Panc1 (cell line): Measurements from ENCODE around the gene GGT5. TPM values are rescaled to one million over a fixed set of nuclear protein-coding genes. Genes with fewer than 3 reads are reported as not detected.
A peak's percentile ranks its signal among the peaks of the same experiment; 100 is the strongest.

Experiments used
- ATAC-seq: fragments of 200-7000 bp; cut with Tn5 transposase; 2 replicates; pipeline ENCODE4 v1.9.1; 2020; ENCODE audit warnings: mild to moderate bottlenecking, moderate library complexity
- BruUV-seq: library from RNA; stranded (reverse); fragments of 400-500 nt; replicated peaks from 2 replicates; lab custom pipeline; 2021; lab: Mats Ljungman, UMichigan
- CTCF ChIA-PET: fragments of 300-600 bp; sonication (Branson Sonifier 250); formaldehyde crosslinking; loops from one replicate; lab custom pipeline; 2022; ENCODE audit warnings: antibody characterized with exemption; lab: Charles Lee
- POLR2A ChIA-PET: fragments of 300-600 bp; sonication (Branson Sonifier 250); formaldehyde crosslinking; loops from one replicate; lab custom pipeline; 2022; ENCODE audit warnings: antibody characterized with exemption; lab: Charles Lee
- DNase-seq: peaks from one replicate; pipeline ENCODE4 v3.0.0-alpha.2; 2010; ENCODE audit warnings: low read depth, low spot score
- H3K27ac ChIP-seq: 2 replicates; pipeline ENCODE4 v1.5.1; 2011; ENCODE audit warnings: mild to moderate bottlenecking, low read length, inconsistent platforms
- H3K27me3 ChIP-seq: fragments of 200-500 bp; sonication (Bioruptor generic); 2 replicates; pipeline ENCODE4 v1.6.0; 2014; ENCODE audit warnings: low read length, inconsistent platforms; ENCODE audit not compliant: control insufficient read depth, insufficient read depth
- H3K36me3 ChIP-seq: fragments of 200-500 bp; sonication (Bioruptor generic); 2 replicates; pipeline ENCODE4 v1.5.1; 2014; ENCODE audit warnings: inconsistent platforms, mild to moderate bottlenecking, low read length, moderate library complexity; ENCODE audit not compliant: control insufficient read depth, insufficient read depth
- H3K4me1 ChIP-seq: 2 replicates; pipeline ENCODE4 v1.5.1; 2011; ENCODE audit warnings: inconsistent platforms, mild to moderate bottlenecking, low read length, moderate library complexity; ENCODE audit not compliant: control insufficient read depth, insufficient read depth
- H3K4me3 ChIP-seq, 2 experiments: 2 replicates each; pipeline ENCODE4 v1.5.1; 2011 to 2012; ENCODE audit warnings: low read depth in 2 of 2, low read length in 2 of 2, mild to moderate bottlenecking in 2 of 2, inconsistent platforms in 1 of 2, moderate library complexity in 1 of 2
- H3K9me3 ChIP-seq: fragments of 200-500 bp; sonication (Bioruptor generic); 2 replicates; pipeline ENCODE4 v1.5.1; 2014; ENCODE audit warnings: low read depth, mild to moderate bottlenecking, inconsistent platforms, low read length, moderate library complexity; ENCODE audit not compliant: control insufficient read depth, insufficient read depth
- POLR2AphosphoS5 ChIP-seq: IDR thresholded peaks from 2 replicates; pipeline ENCODE4 v1.6.1; 2012; ENCODE audit warnings: mild to moderate bottlenecking, low read depth, low read length, moderate library complexity
- SIN3A ChIP-seq: IDR thresholded peaks from 2 replicates; pipeline ENCODE4 v1.6.1; 2012; ENCODE audit warnings: low read depth, mild to moderate bottlenecking, low read length, moderate library complexity, borderline replicate concordance; ENCODE audit not compliant: insufficient read depth
- TCF7L2 ChIP-seq: IDR thresholded peaks from 2 replicates; pipeline ENCODE4 v1.6.1; 2011; ENCODE audit warnings: mild to moderate bottlenecking, low read depth, low read length, inconsistent platforms
- in situ Hi-C: cut with HindIII; loops from 2 replicates; pipeline ENCODE4 v1.10.0; 2016; ENCODE audit warnings: low sequenced_read_pairs, low pct_unique_long_range_greater_than_20kb
- intact Hi-C: fragments of 100-400 bp; cut with micrococcal nuclease; formaldehyde crosslinking; loops from one replicate; pipeline ENCODE4 v1.10.0; 2022; ENCODE audit not compliant: unreplicated experiment
- total RNA-seq: library from RNA; stranded (reverse); gene quantifications from one replicate; pipeline ENCODE4 v1.2.1, GENCODE V29; 2021; ENCODE audit not compliant: unreplicated experiment
- TF ChIP-seq, protein P1 (sequence below), 2 experiments: IDR thresholded peaks; 2 replicates each; pipeline ENCODE4 v1.6.1; 2011 to 2012; ENCODE audit warnings: low read depth in 2 of 2, control low read depth in 1 of 2, low read length in 1 of 2, mild to moderate bottlenecking in 1 of 2, moderate library complexity in 1 of 2; ENCODE audit not compliant: insufficient read depth in 1 of 2
- TF ChIP-seq, protein P2 (sequence below): fragments of 450-650 bp; IDR thresholded peaks from 2 replicates; pipeline ENCODE4 v1.5.1; 2017; ENCODE audit warnings: mild to moderate bottlenecking

GGT5 gene
- total RNA-seq, 1 experiment from 2014 or later = 3.6 TPM

DNA sequence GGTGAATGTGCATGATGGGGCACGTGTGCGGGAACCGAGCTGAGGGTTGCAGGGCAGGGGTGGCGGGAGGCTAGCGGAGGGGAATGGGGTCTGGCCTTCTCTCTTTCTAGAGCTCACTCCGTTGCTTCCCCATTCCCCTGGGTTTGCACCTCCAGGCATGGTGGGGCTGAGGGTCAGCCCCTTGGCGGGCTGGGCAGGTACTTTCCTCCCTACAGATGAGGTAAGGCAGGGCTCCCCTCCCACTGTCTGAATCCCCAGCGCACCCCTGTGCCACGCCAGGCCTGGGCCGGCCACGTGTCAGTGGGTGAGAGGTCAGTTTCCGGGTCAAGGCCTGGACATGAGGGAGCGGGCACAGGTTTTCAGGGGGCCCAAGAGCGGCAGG, 54.7 kb downstream of the GGT5 start:
- CTCF ChIA-PET = interaction anchor here (0.6 to 2.0 kb wide), 5 partner anchors 23 to 135 kb away, joined by 3 to 19 read pairs (median 5); partner anchors contain the start of gene GGT5
- POLR2A ChIA-PET = interaction anchor here (0.6 kb wide), 1 partner anchor 48 kb away, joined by 5 read pairs; no protein-coding TSS in a partner anchor
- Histone ChIP-seq H3K4me1 (peaks cover 16% of the 10 kb centered on the region), H3K9me3 (no peaks in the 10 kb centered on the region), H3K36me3 (no peaks in the 10 kb centered on the region), H3K27ac (peak overlapping the region; percentile 44), H3K4me3 (no peak overlapping the region), H3K27me3 (no peaks in the 10 kb centered on the region)
- TF ChIP-seq, protein P1, sequence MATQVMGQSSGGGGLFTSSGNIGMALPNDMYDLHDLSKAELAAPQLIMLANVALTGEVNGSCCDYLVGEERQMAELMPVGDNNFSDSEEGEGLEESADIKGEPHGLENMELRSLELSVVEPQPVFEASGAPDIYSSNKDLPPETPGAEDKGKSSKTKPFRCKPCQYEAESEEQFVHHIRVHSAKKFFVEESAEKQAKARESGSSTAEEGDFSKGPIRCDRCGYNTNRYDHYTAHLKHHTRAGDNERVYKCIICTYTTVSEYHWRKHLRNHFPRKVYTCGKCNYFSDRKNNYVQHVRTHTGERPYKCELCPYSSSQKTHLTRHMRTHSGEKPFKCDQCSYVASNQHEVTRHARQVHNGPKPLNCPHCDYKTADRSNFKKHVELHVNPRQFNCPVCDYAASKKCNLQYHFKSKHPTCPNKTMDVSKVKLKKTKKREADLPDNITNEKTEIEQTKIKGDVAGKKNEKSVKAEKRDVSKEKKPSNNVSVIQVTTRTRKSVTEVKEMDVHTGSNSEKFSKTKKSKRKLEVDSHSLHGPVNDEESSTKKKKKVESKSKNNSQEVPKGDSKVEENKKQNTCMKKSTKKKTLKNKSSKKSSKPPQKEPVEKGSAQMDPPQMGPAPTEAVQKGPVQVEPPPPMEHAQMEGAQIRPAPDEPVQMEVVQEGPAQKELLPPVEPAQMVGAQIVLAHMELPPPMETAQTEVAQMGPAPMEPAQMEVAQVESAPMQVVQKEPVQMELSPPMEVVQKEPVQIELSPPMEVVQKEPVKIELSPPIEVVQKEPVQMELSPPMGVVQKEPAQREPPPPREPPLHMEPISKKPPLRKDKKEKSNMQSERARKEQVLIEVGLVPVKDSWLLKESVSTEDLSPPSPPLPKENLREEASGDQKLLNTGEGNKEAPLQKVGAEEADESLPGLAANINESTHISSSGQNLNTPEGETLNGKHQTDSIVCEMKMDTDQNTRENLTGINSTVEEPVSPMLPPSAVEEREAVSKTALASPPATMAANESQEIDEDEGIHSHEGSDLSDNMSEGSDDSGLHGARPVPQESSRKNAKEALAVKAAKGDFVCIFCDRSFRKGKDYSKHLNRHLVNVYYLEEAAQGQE (IDR thresholded peaks at IDR 0.05; ENCODE audit: insufficient read depth in 1 of 2, low read depth in 2 of 2, low read length in 1 of 2) = no peak
- TF ChIP-seq, protein P2, sequence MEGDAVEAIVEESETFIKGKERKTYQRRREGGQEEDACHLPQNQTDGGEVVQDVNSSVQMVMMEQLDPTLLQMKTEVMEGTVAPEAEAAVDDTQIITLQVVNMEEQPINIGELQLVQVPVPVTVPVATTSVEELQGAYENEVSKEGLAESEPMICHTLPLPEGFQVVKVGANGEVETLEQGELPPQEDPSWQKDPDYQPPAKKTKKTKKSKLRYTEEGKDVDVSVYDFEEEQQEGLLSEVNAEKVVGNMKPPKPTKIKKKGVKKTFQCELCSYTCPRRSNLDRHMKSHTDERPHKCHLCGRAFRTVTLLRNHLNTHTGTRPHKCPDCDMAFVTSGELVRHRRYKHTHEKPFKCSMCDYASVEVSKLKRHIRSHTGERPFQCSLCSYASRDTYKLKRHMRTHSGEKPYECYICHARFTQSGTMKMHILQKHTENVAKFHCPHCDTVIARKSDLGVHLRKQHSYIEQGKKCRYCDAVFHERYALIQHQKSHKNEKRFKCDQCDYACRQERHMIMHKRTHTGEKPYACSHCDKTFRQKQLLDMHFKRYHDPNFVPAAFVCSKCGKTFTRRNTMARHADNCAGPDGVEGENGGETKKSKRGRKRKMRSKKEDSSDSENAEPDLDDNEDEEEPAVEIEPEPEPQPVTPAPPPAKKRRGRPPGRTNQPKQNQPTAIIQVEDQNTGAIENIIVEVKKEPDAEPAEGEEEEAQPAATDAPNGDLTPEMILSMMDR = no peak
- TF ChIP-seq SIN3A (no peak), TCF7L2 (no peak), POLR2AphosphoS5 (no peak)
- ATAC-seq (no peak), DNase-seq (no peak)
- intact Hi-C loops (no loop called here), in situ Hi-C loops (no loop called here)
- BruUV-seq = no TSS peak

DNA sequence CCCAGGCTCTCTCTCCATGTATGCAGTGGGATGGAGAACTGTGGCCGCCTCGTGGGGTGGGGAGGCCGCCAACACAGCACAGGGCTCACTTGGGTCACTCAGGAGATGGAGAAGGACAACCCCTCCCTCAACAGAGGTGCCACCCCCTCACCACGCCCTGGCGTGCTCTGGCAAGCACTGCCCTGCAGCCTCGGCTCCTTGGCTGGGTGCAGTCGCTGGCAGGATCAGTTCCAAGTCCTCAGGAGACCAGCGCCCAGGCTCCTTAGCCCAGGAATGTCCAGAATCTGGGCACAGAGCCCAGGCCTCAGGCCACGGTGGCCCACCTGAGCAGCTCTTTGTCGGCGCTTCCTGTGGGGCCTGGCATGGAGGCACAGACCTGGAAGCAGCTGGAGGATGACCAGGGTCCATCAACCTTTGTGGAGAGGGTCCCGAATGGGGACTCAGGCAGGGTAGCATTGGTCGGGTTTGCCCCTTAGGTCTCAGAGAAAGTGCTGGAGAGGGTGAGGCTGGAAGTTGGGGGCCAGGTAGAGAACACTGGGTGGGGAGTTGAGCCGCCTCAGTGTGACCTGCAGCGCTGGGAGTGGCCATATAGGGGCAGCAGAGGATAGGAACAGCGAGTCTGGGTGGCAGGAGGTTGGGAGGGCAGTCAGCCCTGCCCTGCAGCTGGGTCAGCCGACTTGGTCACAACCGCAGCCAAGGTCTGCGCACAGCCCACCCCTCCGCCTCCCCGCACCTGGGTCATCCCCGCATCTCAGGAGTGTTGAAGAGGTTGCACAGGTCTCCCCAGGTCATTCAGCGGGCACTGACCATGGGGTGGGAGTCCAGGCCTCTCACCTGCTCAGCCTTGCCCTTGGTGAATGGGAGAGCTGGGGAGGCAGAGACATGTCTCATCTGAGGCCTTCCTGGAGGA, 55.4 kb downstream of the GGT5 start:
- no peak for DNase-seq
- Histone ChIP-seq H3K27ac (peak overlapping the region; percentile 66), H3K27me3 (no peaks in the 10 kb centered on the region), H3K9me3 (no peaks in the 10 kb centered on the region), H3K4me1 (peaks cover 16% of the 10 kb centered on the region), H3K4me3 (no peak overlapping the region), H3K36me3 (no peaks in the 10 kb centered on the region)
- in situ Hi-C loops = no loop called here
- BruUV-seq = no TSS peak
- POLR2A ChIA-PET = interaction anchor here (0.6 kb wide), 1 partner anchor 49 kb away, joined by 5 read pairs; no protein-coding TSS in a partner anchor
- ATAC-seq = peak; percentile 90
- intact Hi-C loops = loop anchor here (2.0 kb wide), 1 partner anchor 57 kb away; no protein-coding TSS in a partner anchor
- CTCF ChIA-PET = interaction anchor here (0.6 to 2.0 kb wide), 5 partner anchors 23 to 136 kb away, joined by 3 to 19 read pairs (median 5); partner anchors contain the start of gene GGT5
- TF ChIP-seq SIN3A (no peak), POLR2AphosphoS5 (no peak), TCF7L2 (0 out of 2 replicates have a peak, but pooled peaks have one; percentile 29)
- TF ChIP-seq, protein P2 = peak; percentile 88
- TF ChIP-seq, protein P1 (IDR thresholded peaks at IDR 0.05; ENCODE audit: insufficient read depth in 1 of 2, low read depth in 2 of 2, low read length in 1 of 2) = no peak
